GM12878 (cell line): ENCODE measurements around the gene TRIM25.

Experiments used
- CHD2 ChIP-seq: IDR thresholded peaks from 2 replicates; pipeline ENCODE4 v1.6.1; 2011; ENCODE audit warnings: low read depth, low read length, improper control_type of control experiment, borderline replicate concordance
- NR2C2 ChIP-seq: IDR thresholded peaks from 2 replicates; pipeline ENCODE4 v1.6.1; 2011; ENCODE audit warnings: borderline replicate concordance, low read depth; ENCODE audit not compliant: control insufficient read depth, insufficient read length
- SMC3 ChIP-seq: IDR thresholded peaks from 2 replicates; pipeline ENCODE4 v1.6.1; 2011; ENCODE audit warnings: low read length, improper control_type of control experiment, borderline replicate concordance
- TF ChIP-seq, protein P1 (sequence below), 3 experiments: IDR thresholded peaks in 2 of 3; conservative IDR thresholded peaks in 1 of 3; 2 replicates each; pipeline ENCODE4 v1.5.1; 2011; ENCODE audit warnings: low read depth in 3 of 3, low read length in 3 of 3, mild to moderate bottlenecking in 3 of 3, control low read depth in 2 of 3, moderate library complexity in 2 of 3, inconsistent platforms in 1 of 3, mixed read lengths in 1 of 3; ENCODE audit not compliant: control insufficient read depth in 2 of 3, insufficient read depth in 1 of 3; ENCODE audit errors: extremely low read depth in 1 of 3
- TF ChIP-seq, protein P2 (sequence below): IDR thresholded peaks from 2 replicates; pipeline ENCODE4 v1.6.1; 2012; ENCODE audit warnings: low read length, inconsistent platforms

DNA sequence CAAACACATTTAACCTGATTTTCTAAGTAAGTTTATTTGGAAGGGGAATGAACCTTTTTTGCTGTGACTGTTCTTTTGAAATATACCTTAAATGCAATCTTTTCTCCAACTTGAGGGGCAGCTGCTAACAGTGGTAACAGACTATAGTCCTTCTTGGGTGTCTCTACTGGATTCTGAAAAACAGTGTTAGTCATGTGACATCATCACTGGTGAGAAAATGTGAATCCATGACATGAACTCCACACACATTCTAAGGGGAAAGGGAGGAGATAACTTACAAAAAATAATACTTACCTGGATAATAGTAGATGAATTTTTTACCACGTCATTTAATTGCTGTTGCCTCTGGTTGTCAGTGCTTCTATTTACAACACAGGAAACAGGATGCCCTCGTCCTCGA, 35.7 kb upstream of the TRIM25 start:
- TF ChIP-seq, protein P1, sequence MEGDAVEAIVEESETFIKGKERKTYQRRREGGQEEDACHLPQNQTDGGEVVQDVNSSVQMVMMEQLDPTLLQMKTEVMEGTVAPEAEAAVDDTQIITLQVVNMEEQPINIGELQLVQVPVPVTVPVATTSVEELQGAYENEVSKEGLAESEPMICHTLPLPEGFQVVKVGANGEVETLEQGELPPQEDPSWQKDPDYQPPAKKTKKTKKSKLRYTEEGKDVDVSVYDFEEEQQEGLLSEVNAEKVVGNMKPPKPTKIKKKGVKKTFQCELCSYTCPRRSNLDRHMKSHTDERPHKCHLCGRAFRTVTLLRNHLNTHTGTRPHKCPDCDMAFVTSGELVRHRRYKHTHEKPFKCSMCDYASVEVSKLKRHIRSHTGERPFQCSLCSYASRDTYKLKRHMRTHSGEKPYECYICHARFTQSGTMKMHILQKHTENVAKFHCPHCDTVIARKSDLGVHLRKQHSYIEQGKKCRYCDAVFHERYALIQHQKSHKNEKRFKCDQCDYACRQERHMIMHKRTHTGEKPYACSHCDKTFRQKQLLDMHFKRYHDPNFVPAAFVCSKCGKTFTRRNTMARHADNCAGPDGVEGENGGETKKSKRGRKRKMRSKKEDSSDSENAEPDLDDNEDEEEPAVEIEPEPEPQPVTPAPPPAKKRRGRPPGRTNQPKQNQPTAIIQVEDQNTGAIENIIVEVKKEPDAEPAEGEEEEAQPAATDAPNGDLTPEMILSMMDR (IDR thresholded peaks at IDR 0.05 in 2 of 3, conservative IDR thresholded peaks at IDR 0.05 in 1 of 3; ENCODE audit: control insufficient read depth in 2 of 3, extremely low read depth in 1 of 3, insufficient read depth in 1 of 3, low read depth in 3 of 3, low read length in 3 of 3), result no peak
- TF ChIP-seq SMC3 (no peak), NR2C2 (no peak), CHD2 (no peak)
- TF ChIP-seq, protein P2, sequence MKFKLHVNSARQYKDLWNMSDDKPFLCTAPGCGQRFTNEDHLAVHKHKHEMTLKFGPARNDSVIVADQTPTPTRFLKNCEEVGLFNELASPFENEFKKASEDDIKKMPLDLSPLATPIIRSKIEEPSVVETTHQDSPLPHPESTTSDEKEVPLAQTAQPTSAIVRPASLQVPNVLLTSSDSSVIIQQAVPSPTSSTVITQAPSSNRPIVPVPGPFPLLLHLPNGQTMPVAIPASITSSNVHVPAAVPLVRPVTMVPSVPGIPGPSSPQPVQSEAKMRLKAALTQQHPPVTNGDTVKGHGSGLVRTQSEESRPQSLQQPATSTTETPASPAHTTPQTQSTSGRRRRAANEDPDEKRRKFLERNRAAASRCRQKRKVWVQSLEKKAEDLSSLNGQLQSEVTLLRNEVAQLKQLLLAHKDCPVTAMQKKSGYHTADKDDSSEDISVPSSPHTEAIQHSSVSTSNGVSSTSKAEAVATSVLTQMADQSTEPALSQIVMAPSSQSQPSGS, result no peak
